Muscle of arm (tissue), 14 donors: ENCODE results near the gene IP6K3. TPM values are rescaled to one million over a fixed set of nuclear protein-coding genes. Genes with fewer than 3 reads are reported as not detected.

ENCODE experiments used
- DNase-seq: peaks from one replicate; pipeline ENCODE4 v3.0.0-alpha.2; 2013
- long read RNA-seq, 11 donors: transcript quantifications; one replicate each; lab custom pipeline, GENCODE V29; 2026
- polyA plus RNA-seq, 12 donors: library from polyadenylated mRNA; unstranded; fragments of 120-200 nt; gene quantifications; one replicate each; pipeline ENCODE4 v1.2.1, GENCODE V29; 2013; ENCODE audit not compliant: insufficient read length in 12 of 12

The IP6K3 gene, protein sequence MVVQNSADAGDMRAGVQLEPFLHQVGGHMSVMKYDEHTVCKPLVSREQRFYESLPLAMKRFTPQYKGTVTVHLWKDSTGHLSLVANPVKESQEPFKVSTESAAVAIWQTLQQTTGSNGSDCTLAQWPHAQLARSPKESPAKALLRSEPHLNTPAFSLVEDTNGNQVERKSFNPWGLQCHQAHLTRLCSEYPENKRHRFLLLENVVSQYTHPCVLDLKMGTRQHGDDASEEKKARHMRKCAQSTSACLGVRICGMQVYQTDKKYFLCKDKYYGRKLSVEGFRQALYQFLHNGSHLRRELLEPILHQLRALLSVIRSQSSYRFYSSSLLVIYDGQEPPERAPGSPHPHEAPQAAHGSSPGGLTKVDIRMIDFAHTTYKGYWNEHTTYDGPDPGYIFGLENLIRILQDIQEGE
- 10 to 100 TPM in 10 of 12 donors, 1 to 10 TPM in 1, not detected in 1; 9.8 to 41.2 (median 23.2) TPM for polyA plus RNA-seq
- long read RNA-seq, donor 1: 0 reads
- long read RNA-seq, donor 2, transcript IP6K3-201 (6 exons, 2,610 nt): major isoform, 13 of 14 reads
- long read RNA-seq, donor 2, partial matches to known transcripts: 0 of 14 reads
- long read RNA-seq, donor 2, other reads (novel, unspliced or antisense): 0 of 14 reads
- long read RNA-seq, donor 3, partial matches to known transcripts: 0 of 3 reads
- long read RNA-seq, donor 3, other reads (novel, unspliced or antisense): 0 of 3 reads
- long read RNA-seq, donor 4, partial matches to known transcripts: 0 of 3 reads
- long read RNA-seq, donor 4, other reads (novel, unspliced or antisense): 0 of 3 reads
- long read RNA-seq, donor 5, transcript IP6K3-201 (6 exons, 2,610 nt): major isoform, 9 of 10 reads
- long read RNA-seq, donor 5, partial matches to known transcripts: 0 of 10 reads
- long read RNA-seq, donor 5, other reads (novel, unspliced or antisense): 0 of 10 reads
- long read RNA-seq, donor 6: 0 reads
- long read RNA-seq, donor 7, partial matches to known transcripts: 0 of 2 reads
- long read RNA-seq, donor 7, other reads (novel, unspliced or antisense): 0 of 2 reads
- long read RNA-seq, donor 8, transcript IP6K3-202 (7 exons, 2,012 nt): minor isoform, 5 of 17 reads
- long read RNA-seq, donor 8, transcript IP6K3-201 (6 exons, 2,610 nt): major isoform, 12 of 17 reads
- long read RNA-seq, donor 8, partial matches to known transcripts: 0 of 17 reads
- long read RNA-seq, donor 8, other reads (novel, unspliced or antisense): 0 of 17 reads
- long read RNA-seq, donor 9, partial matches to known transcripts: 0 of 3 reads
- long read RNA-seq, donor 9, other reads (novel, unspliced or antisense): 0 of 3 reads
- long read RNA-seq, donor 10, transcript IP6K3-201 (6 exons, 2,610 nt): major isoform, 11 of 25 reads
- long read RNA-seq, donor 10, partial matches to known transcripts: 9 of 25 reads
- long read RNA-seq, donor 10, other reads (novel, unspliced or antisense): 0 of 25 reads
- long read RNA-seq, donor 11, partial matches to known transcripts: 0 of 3 reads
- long read RNA-seq, donor 11, other reads (novel, unspliced or antisense): 0 of 3 reads

- peak; percentile 35 for DNase-seq
Observed at GRCh38 chr6:33746651-33747100, at the start of gene IP6K3. Gene IP6K3 (minus strand): TSS chr6:33746905. CDS start chr6:33735476, 11,429 bp downstream.

- DNase-seq: no peak
Observed at GRCh38 chr6:33794910-33795623, 48.4 kb upstream of the IP6K3 start.

DNA sequence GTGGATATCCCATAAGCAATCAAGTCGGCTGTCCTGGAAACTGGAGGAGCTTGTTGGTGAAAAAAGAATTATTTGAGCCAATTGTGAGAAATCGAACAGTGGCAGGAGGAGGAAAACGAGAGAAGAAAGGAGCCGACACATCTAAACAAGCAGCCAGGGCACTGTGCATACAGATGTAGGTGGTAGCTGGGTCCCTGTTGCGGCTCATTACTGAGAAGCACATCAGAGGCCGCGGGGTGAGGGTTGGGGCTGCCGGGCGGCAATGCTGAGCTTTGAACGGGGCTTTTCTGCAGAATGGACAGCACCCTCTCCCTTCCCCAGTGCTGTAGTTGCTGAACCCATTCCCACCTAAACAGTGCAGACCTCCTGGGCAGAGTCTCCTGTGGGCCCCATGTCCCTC lies 46.3 kb upstream of the IP6K3 start:
- no peak for DNase-seq

DNA sequence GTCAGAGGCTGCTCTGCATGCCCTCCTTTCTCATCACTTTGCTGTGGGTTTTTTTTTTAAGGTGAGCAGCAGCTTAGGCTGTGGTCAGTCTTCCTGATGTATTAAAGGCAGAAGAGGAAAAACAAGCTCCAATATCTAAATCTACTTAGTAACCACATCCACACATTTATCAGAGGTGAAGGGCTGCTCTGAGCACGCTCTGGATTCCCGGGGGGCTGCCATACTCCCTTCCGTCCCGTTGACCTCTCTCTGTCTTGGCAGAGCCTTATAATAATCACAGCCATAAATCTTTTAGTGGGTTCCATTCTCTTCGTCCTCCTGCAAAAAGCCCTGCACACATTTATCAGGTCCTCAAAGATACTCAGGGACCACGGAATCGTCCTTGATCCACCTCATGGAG lies 44.9 kb upstream of the IP6K3 start:
- DNase-seq: no peak

DNA sequence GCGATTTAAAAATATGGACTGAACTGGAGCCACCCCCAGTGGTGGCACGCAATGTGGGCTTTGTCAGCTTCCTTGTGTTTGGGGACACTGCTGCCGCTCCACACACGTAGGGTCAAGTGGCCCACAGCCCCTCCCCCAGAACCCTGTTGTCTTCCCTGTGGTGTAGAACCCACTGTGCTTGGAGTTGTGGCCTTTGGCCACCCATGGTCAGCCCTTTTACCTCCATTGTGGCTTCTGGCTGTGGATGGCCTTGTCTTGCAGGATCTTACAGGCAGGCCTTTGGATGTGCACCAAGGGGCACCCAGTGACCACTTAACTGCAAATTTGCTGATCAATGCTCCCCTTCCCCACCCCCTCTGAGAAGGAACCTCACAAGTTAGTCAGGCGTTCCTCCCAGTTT lies 44.2 kb upstream of the IP6K3 start:
- no peak for DNase-seq

DNA sequence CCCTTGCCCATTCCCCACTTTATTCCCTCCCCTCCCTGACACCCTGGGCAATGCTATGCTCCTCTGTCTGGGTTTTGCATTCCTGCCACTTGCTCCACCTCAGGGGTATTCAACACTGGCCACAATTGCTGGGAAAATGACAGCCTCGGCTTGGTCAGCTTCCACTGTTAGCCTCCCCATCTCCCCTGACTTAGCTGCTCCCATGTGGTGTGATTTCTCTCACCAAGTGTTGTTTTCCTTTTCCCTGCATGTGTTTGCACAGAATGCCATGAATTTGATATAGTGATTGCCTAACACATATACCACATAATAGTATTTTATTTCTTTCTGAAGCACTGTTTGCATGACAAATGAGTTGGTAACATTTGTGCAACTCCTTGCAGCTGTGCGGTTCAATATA lies 43.7 kb upstream of the IP6K3 start:
- no peak for DNase-seq

DNA sequence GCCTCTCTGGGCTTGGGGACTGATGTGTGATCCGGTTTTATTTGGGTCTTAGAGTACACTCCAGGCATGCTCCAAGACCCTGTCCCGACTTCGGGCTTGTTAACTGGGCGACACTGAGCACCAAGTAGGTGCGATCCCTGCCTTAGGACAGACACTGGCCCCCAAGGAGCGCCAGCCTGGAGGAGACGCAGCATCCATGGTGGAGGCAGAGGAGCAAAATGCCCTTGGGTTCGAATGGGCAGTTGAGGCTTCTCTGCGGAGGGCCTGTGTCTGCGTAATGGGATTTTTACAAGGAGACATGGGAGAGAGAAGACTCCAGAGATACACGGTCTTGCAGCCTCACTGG lies 42.8 kb upstream of the IP6K3 start:
- DNase-seq: no peak

GRCh38 chr6:33788694-33789549 lies 42.2 kb upstream of the IP6K3 start, which contains the start of gene LEMD2:
Gene LEMD2 (minus strand): TSS chr6:33789130. CDS start chr6:33789116, 14 bp downstream.
- DNase-seq: peak; percentile 96

DNA sequence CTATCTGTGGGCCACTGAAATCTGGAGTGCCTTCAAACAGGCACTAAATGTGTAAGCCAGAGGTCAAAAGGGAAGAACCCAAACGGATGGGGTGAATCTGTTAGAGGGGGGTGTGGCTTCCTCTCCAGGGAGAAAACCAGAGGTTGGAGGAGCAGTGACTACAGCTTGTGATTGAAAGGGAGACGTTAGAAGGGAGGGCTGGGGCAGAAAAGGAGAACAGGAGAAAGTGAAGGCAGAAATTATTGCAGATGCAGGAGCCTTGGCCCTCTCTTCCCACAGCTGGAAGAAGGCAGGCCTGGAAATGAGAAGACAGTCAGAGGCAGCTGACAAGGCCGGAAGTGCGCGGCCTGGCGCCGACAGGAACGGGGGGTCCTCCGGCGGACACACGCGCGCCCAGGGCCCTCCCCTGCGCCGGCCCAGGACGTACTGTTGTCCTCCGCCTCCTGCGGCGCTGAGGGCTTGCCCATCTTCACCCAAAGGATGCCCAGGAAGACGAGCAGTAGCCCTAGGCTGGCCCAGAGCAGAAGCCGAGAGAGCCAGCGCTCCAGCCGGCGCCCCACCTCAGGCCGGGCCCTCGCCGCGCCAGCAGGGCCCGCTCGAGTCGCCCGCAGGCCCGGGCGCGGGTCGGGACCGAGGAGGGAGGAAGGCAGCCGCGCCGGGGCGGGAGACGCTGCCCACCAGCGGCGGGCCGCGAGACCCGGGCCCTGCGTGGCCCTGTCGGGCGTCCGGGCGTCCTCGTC lies 41.4 kb upstream of the IP6K3 start:
- peak; percentile 87 for DNase-seq

DNA sequence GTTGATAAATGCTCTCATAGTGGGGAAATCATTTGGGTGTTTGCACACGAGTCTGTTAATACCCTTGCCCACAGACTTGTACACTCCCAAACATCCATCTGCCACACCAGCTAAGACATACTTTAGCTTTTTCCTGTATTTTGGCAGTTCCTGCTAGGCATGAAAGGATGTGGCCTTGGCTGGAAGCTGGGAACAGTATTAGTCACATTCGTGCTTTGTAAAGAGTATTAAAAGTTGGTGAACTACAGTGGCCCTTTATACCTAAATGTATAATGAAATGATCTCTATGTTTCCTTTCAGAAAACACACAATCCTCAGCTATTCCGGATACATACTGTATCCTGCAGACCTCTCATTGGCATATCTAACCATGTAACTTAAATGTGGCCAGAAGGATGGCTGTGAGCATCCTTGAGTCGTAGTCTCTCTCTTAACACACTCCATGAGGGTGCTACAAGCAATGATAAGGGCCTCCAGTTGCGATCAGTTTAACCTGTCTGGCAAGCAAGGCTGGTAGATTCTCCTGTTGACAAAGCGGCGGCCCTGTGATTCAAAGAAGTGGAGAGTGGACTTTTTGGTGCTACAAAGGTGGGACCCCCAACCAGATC lies 40.7 kb upstream of the IP6K3 start:
- DNase-seq: no peak

GRCh38 chr6:33786736-33787135 lies 40.0 kb upstream of the IP6K3 start:
- DNase-seq: no peak

DNA sequence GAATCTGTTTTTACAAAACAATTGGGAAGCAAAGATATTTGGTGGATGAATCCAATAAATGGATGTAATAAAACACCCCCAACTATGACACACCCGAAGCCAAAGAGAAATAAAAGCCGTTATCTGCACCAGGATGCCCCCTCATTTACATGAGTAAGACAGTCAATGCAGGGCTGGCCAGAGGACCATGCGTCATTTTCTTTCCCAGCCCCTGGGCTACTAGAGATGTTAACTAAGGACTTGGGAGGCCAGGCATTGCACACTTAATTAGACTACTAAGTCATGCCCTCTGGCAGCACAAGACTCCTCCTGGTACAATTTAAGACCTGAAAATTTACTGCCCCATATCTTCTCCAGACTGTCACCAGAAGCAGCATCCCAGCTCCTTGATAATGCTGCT lies 39.1 kb upstream of the IP6K3 start:
- no peak for DNase-seq

- no peak for DNase-seq
Observed at GRCh38 chr6:33784787-33785186, 38.1 kb upstream of the IP6K3 start.

- DNase-seq: no peak
Observed at GRCh38 chr6:33783781-33784520, 37.2 kb upstream of the IP6K3 start.

GRCh38 chr6:33782561-33782960 lies 35.9 kb upstream of the IP6K3 start:
- no peak for DNase-seq

DNA sequence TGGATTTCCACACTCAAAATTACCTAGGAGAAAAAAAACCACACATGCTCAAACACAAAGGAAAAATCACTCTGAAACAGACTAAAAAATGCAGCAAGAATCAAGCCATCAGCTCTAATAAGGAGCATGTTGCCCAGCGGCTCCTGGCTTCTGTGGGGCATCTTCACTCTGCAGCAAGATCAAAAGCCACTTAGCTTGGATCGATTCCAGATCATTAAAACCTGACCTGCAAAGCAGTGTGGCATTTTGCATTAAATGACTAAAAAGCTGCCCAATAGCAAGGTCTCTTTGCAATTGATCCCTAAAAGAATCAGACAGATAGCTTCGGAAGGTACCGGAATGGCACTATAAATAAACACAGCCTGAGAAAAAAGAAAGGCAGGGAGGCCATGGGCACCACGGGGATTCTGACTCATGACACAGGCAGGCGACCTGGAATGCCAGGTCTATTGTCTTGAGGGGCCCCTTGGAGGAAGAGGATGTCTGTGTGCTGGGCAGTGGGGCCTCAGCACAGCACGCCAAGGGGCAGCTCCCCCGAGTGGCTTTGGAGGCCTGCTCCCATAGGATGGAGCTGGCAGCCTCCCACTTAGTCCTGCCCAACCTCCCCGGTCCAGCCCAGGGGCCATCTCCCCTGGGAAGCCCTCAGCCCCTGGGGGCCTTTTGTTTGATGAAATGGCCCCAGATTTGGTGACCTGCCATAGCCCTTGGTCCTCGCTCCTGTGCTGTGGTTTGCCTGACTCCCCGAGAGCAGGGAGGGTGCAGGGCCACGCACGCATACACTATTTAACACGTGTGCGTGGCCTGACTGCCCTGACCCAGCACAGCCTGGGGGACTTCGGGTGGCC lies 34.6 kb upstream of the IP6K3 start:
- DNase-seq: no peak

- DNase-seq: no peak
Observed at GRCh38 chr6:33779895-33780294, 33.2 kb upstream of the IP6K3 start.
